GM12878 (cell line): ENCODE data around the gene YPEL4. TPM values are rescaled to one million over a fixed set of nuclear protein-coding genes. Genes with fewer than 3 reads are reported as not detected.

Experiments
- ASH2L ChIP-seq: fragments of 300-600, 200-600 bp; sonication (generic); IDR thresholded peaks from 2 replicates; pipeline ENCODE4 v1.6.1; 2017; ENCODE audit warnings: low read depth, mild to moderate bottlenecking, borderline replicate concordance
- CBFB ChIP-seq: IDR thresholded peaks from 2 replicates; pipeline ENCODE4 v1.6.1; 2016; ENCODE audit warnings: antibody characterized with exemption, low read depth
- EZH2 ChIP-seq: IDR thresholded peaks from 2 replicates; pipeline ENCODE4 v1.6.1; 2012; ENCODE audit warnings: low read depth, mild to moderate bottlenecking, control low read depth, inconsistent platforms, low read length, borderline replicate concordance; ENCODE audit not compliant: control insufficient read depth
- SIX5 ChIP-seq: IDR thresholded peaks from 2 replicates; pipeline ENCODE4 v1.6.1; 2011; ENCODE audit warnings: mild to moderate bottlenecking, low read depth, low read length, moderate library complexity; ENCODE audit not compliant: severe bottlenecking
- ZBED1 ChIP-seq: IDR thresholded peaks from 2 replicates; pipeline ENCODE4 v1.6.1; 2016; ENCODE audit warnings: borderline replicate concordance
- ZNF24 ChIP-seq: fragments of 450-650 bp; IDR thresholded peaks from 2 replicates; pipeline ENCODE4 v1.6.1; 2017; ENCODE audit warnings: antibody characterized with exemption, mild to moderate bottlenecking
- ZSCAN29 ChIP-seq: fragments of 450-650 bp; IDR thresholded peaks from 2 replicates; pipeline ENCODE4 v1.6.1; 2017; ENCODE audit warnings: mild to moderate bottlenecking, moderate library complexity
- polyA plus RNA-seq, 11 experiments: library from polyadenylated mRNA; depleted of rRNA in 4 of 11; unstranded in 6 of 11; stranded (reverse) in 5 of 11; fragments of >200 nt; fragmentation: Nextera tagmentation in 4 of 11; fragmentation: Illumina TruSeq in 1 of 11; extraction: Ambion mirVana in 4 of 11; extraction: Trizol in 1 of 11; gene quantifications; 1 replicate in 1 of 11; 2 replicates in 10 of 11; pipeline versions ENCODE4 v1.2.1 to v1.2.3, GENCODE V29; 2011 to 2016; ENCODE audit warnings: inconsistent platforms in 2 of 11, missing spikeins in 2 of 11, low read depth in 1 of 11
- total RNA-seq, 4 experiments: library from RNA; depleted of rRNA in 3 of 4; stranded (reverse); fragments of >200 nt in 3 of 4; fragmentation: Illumina TruSeq in 1 of 4; extraction: Trizol in 1 of 4; gene quantifications; 2 replicates each; pipeline versions ENCODE4 v1.2.1 to v1.2.3, GENCODE V29; 2013 to 2021
- TF ChIP-seq, protein P1 (sequence below): fragments of 150-350 bp; IDR thresholded peaks from 2 replicates; pipeline ENCODE4 v1.6.1; 2016; ENCODE audit warnings: low read depth, low read length
- TF ChIP-seq, protein P2 (sequence below): fragments of 450-650 bp; formaldehyde crosslinking; IDR thresholded peaks from 2 replicates; pipeline ENCODE4 v1.4.0; 2022; ENCODE audit warnings: mild to moderate bottlenecking, moderate library complexity
- TF ChIP-seq, protein P3 (sequence below): IDR thresholded peaks from 2 replicates; pipeline ENCODE4 v1.6.1; 2012; ENCODE audit warnings: low read length, inconsistent platforms
- TF ChIP-seq, protein P4 (sequence below): fragments of 450-650 bp; conservative IDR thresholded peaks from 2 replicates; pipeline ENCODE4 v1.6.1; 2017; ENCODE audit warnings: mild to moderate bottlenecking, moderate library complexity
- TF ChIP-seq, protein P5 (sequence below): fragments of 450-650 bp; IDR thresholded peaks from 2 replicates; pipeline ENCODE4 v1.6.1; 2017; ENCODE audit warnings: mild to moderate bottlenecking, low read depth, inconsistent platforms; ENCODE audit not compliant: poor library complexity, severe bottlenecking

Gene YPEL4
- total and polyA plus RNA-seq, 10 of the 15 experiments (the other 5 are each of a cell fraction or from before 2014, with no cell fraction given) = 0.07 to 0.50 (median 0.13) TPM; not detected in 5

DNA sequence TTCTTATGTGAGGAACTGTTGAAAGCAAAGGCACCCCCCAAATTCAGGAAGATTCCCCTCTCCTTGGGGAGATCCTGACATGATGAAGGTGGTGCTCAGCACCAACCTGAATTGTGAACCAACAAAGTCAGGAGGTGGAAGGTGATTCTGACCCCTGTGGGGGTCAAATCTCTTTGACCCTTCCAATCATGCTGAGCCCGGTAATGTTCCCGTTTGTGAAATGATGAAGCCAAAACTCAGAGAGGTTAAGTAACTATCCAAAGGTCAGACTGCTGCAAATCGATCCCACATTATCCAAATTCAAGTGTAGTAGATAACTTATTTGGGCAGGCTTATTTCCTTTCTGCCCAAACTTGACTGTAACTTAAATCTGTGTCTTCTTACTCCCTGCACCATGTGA, 33.1 kb downstream of the YPEL4 start (continued):
- TF ChIP-seq, protein P1, sequence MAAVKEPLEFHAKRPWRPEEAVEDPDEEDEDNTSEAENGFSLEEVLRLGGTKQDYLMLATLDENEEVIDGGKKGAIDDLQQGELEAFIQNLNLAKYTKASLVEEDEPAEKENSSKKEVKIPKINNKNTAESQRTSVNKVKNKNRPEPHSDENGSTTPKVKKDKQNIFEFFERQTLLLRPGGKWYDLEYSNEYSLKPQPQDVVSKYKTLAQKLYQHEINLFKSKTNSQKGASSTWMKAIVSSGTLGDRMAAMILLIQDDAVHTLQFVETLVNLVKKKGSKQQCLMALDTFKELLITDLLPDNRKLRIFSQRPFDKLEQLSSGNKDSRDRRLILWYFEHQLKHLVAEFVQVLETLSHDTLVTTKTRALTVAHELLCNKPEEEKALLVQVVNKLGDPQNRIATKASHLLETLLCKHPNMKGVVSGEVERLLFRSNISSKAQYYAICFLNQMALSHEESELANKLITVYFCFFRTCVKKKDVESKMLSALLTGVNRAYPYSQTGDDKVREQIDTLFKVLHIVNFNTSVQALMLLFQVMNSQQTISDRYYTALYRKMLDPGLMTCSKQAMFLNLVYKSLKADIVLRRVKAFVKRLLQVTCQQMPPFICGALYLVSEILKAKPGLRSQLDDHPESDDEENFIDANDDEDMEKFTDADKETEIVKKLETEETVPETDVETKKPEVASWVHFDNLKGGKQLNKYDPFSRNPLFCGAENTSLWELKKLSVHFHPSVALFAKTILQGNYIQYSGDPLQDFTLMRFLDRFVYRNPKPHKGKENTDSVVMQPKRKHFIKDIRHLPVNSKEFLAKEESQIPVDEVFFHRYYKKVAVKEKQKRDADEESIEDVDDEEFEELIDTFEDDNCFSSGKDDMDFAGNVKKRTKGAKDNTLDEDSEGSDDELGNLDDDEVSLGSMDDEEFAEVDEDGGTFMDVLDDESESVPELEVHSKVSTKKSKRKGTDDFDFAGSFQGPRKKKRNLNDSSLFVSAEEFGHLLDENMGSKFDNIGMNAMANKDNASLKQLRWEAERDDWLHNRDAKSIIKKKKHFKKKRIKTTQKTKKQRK = no peak
- TF ChIP-seq SIX5 = no peak
- TF ChIP-seq, protein P2, sequence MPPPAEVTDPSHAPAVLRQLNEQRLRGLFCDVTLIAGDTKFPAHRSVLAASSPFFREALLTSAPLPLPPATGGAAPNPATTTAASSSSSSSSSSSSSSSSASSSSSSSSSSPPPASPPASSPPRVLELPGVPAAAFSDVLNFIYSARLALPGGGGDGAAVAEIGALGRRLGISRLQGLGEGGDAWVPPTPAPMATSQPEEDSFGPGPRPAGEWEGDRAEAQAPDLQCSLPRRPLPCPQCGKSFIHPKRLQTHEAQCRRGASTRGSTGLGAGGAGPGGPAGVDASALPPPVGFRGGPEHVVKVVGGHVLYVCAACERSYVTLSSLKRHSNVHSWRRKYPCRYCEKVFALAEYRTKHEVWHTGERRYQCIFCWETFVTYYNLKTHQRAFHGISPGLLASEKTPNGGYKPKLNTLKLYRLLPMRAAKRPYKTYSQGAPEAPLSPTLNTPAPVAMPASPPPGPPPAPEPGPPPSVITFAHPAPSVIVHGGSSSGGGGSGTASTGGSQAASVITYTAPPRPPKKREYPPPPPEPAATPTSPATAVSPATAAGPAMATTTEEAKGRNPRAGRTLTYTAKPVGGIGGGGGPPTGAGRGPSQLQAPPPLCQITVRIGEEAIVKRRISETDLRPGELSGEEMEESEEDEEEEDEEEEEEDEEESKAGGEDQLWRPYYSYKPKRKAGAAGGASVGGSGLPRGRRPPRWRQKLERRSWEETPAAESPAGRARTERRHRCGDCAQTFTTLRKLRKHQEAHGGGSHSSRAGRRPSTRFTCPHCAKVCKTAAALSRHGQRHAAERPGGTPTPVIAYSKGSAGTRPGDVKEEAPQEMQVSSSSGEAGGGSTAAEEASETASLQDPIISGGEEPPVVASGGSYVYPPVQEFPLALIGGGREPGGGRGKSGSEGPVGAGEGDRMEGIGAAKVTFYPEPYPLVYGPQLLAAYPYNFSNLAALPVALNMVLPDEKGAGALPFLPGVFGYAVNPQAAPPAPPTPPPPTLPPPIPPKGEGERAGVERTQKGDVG = no peak
- TF ChIP-seq, protein P3, sequence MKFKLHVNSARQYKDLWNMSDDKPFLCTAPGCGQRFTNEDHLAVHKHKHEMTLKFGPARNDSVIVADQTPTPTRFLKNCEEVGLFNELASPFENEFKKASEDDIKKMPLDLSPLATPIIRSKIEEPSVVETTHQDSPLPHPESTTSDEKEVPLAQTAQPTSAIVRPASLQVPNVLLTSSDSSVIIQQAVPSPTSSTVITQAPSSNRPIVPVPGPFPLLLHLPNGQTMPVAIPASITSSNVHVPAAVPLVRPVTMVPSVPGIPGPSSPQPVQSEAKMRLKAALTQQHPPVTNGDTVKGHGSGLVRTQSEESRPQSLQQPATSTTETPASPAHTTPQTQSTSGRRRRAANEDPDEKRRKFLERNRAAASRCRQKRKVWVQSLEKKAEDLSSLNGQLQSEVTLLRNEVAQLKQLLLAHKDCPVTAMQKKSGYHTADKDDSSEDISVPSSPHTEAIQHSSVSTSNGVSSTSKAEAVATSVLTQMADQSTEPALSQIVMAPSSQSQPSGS = no peak
- TF ChIP-seq, protein P4, sequence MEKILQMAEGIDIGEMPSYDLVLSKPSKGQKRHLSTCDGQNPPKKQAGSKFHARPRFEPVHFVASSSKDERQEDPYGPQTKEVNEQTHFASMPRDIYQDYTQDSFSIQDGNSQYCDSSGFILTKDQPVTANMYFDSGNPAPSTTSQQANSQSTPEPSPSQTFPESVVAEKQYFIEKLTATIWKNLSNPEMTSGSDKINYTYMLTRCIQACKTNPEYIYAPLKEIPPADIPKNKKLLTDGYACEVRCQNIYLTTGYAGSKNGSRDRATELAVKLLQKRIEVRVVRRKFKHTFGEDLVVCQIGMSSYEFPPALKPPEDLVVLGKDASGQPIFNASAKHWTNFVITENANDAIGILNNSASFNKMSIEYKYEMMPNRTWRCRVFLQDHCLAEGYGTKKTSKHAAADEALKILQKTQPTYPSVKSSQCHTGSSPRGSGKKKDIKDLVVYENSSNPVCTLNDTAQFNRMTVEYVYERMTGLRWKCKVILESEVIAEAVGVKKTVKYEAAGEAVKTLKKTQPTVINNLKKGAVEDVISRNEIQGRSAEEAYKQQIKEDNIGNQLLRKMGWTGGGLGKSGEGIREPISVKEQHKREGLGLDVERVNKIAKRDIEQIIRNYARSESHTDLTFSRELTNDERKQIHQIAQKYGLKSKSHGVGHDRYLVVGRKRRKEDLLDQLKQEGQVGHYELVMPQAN = no peak
- no peak for TF ChIP-seq ZNF24
- TF ChIP-seq, protein P5, sequence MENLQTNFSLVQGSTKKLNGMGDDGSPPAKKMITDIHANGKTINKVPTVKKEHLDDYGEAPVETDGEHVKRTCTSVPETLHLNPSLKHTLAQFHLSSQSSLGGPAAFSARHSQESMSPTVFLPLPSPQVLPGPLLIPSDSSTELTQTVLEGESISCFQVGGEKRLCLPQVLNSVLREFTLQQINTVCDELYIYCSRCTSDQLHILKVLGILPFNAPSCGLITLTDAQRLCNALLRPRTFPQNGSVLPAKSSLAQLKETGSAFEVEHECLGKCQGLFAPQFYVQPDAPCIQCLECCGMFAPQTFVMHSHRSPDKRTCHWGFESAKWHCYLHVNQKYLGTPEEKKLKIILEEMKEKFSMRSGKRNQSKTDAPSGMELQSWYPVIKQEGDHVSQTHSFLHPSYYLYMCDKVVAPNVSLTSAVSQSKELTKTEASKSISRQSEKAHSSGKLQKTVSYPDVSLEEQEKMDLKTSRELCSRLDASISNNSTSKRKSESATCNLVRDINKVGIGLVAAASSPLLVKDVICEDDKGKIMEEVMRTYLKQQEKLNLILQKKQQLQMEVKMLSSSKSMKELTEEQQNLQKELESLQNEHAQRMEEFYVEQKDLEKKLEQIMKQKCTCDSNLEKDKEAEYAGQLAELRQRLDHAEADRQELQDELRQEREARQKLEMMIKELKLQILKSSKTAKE = no peak
- TF ChIP-seq EZH2 = no peak
- TF ChIP-seq ZBED1 = no peak
- no peak for TF ChIP-seq ASH2L
- no peak for TF ChIP-seq ZSCAN29
- no peak for TF ChIP-seq CBFB
